Common myeloid progenitor, CD34-positive (primary cell): ENCODE results near the gene IFI44.

Experiments used
- CTCF ChIA-PET: fragments of 350-600 bp; sonication (Branson Sonifier 250); formaldehyde crosslinking; loops from one replicate; lab custom pipeline; 2021; ENCODE audit warnings: antibody characterized with exemption; lab: Charles Lee
- POLR2A ChIA-PET: fragments of 350-600 bp; sonication (Branson Sonifier 250); formaldehyde crosslinking; loops from one replicate; lab custom pipeline; 2021; ENCODE audit warnings: antibody characterized with exemption; lab: Charles Lee
- DNase-seq, 3 donors: peaks; one replicate each; pipeline versions ENCODE4 v3.0.0 to v3.0.0-alpha.2; 2013
- H3K27ac ChIP-seq, 2 experiments: 1 replicate in 1 of 2; 2 replicates in 1 of 2; pipeline ENCODE4 v1.7.0; 2013; ENCODE audit warnings: inconsistent platforms in 2 of 2, low read length in 2 of 2, mild to moderate bottlenecking in 2 of 2, low read depth in 1 of 2, moderate library complexity in 1 of 2; ENCODE audit not compliant: severe bottlenecking in 2 of 2, insufficient read depth in 1 of 2, poor library complexity in 1 of 2
- H3K27me3 ChIP-seq, 5 experiments: replicated peaks in 2 of 5; 1 replicate in 3 of 5; 2 replicates in 2 of 5; pipeline versions ENCODE4 v1.6.1 to v1.7.0; 2013; ENCODE audit warnings: low read length in 4 of 5, mild to moderate bottlenecking in 2 of 5, moderate library complexity in 2 of 5, inconsistent platforms in 1 of 5; ENCODE audit not compliant: insufficient read depth in 5 of 5, control insufficient read depth in 4 of 5
- H3K36me3 ChIP-seq, 4 experiments: 1 replicate in 2 of 4; 2 replicates in 2 of 4; pipeline versions ENCODE4 v1.6.1 to v1.7.0; 2013; ENCODE audit warnings: low read length in 3 of 4, control low read depth in 1 of 4, mild to moderate bottlenecking in 1 of 4; ENCODE audit not compliant: control insufficient read depth in 4 of 4, insufficient read depth in 4 of 4
- H3K4me1 ChIP-seq, 4 experiments: 1 replicate in 3 of 4; 2 replicates in 1 of 4; pipeline versions ENCODE4 v1.6.1 to v1.7.1; 2013; ENCODE audit warnings: low read length in 3 of 4, mild to moderate bottlenecking in 3 of 4, control low read depth in 1 of 4, inconsistent platforms in 1 of 4, moderate library complexity in 1 of 4; ENCODE audit not compliant: control insufficient read depth in 4 of 4, insufficient read depth in 4 of 4; ENCODE audit errors: control extremely low read depth in 1 of 4
- H3K4me3 ChIP-seq, 7 experiments: 1 replicate in 4 of 7; 2 replicates in 3 of 7; pipeline versions ENCODE4 v1.5.1 to v1.7.0; 2013; ENCODE audit warnings: mild to moderate bottlenecking in 7 of 7, low read length in 6 of 7, moderate library complexity in 6 of 7, inconsistent platforms in 2 of 7, low read depth in 2 of 7, control low read depth in 1 of 7; ENCODE audit not compliant: insufficient read depth in 4 of 7, control insufficient read depth in 1 of 7; ENCODE audit errors: extremely low read depth in 1 of 7
- H3K9me3 ChIP-seq, 5 experiments: 1 replicate in 4 of 5; 2 replicates in 1 of 5; pipeline versions ENCODE4 v1.6.1 to v1.7.1; 2013; ENCODE audit warnings: low read length in 4 of 5, mild to moderate bottlenecking in 2 of 5, inconsistent platforms in 1 of 5, low read depth in 1 of 5, moderate library complexity in 1 of 5; ENCODE audit not compliant: control insufficient read depth in 4 of 5, insufficient read depth in 2 of 5; ENCODE audit errors: control extremely low read depth in 1 of 5
- WGBS: methylation state at CpG from one replicate; pipeline ENCODE4 v1.1.5; 2013; ENCODE audit not compliant: insufficient coverage; 5-methylcytosine and 5-hydroxymethylcytosine counted together

The IFI44 gene

DNA sequence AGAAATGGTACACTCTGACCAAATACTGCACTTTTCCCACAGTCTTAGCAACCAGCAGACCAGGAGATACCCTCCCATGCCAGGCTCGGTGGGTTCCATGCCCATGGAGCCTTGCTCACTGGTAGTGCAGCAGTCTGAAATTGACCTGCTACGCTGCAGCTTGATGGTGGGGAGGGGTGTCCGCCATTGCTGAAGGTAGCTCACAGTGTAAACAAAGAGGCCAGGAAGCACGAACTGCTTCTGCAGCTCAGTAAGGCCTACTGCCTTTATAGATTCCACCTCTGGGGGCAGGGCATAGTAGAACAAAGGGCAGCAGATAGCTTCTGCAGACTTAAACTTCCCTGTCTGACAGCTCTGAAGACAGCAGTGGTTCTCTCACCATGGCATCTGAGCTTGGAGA lies 41.7 kb upstream of the IFI44 start:
- no peak overlapping the region for H3K4me3 ChIP-seq
- H3K36me3 ChIP-seq = no peaks in the 10 kb centered on the region
- H3K4me1 ChIP-seq = no peaks in the 10 kb centered on the region
- 82% methylated on average over 4 of the region's 4 CpGs for WGBS
- no peak overlapping the region for H3K27ac ChIP-seq
- H3K9me3 ChIP-seq = no peaks in the 10 kb centered on the region
- H3K27me3 ChIP-seq = no peaks in the 10 kb centered on the region
- ChIA-PET CTCF (interaction anchor here (0.6 to 6.9 kb wide), 18 partner anchors 9 to 651 kb away, joined by 3 to 67 read pairs (median 4); partner anchors contain the start of gene IFI44L), POLR2A (no interaction called here)
- no peak for DNase-seq

DNA sequence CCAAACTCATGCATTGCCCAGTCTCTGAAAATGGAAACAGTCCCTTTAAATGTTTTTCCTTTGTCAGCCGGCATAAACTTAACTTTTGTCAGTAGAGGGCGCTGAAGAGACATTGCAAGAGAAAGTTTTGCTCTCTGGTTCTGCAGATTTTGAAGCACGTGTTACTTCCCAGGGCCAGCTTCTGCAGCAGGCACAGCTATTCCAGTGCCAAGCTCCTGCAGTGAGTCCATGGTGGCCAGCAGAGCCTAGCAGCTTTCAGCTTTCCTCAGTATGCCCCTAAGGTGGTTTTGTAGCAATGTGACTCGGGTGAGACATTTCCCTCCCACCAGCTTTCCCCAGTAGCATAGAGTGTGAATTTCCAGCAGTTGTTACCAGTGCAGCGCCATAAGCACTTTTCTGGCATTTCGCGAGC lies 32.0 kb upstream of the IFI44 start:
- ChIA-PET CTCF (interaction anchor here (0.6 to 2.4 kb wide), 18 partner anchors 9 to 494 kb away, joined by 3 to 24 read pairs (median 4); partner anchors contain the start of gene IFI44), POLR2A (no interaction called here)
- Histone ChIP-seq H3K36me3 (no peaks in the 10 kb centered on the region), H3K27me3 (no peaks in the 10 kb centered on the region), H3K9me3 (no peaks in the 10 kb centered on the region), H3K4me3 (no peak overlapping the region), H3K4me1 (peaks cover 0 to 17% (median 7%) of the 10 kb centered on the region in 4 experiments), H3K27ac (no peak overlapping the region)
- WGBS = 7% methylated on average over 3 of the region's 7 CpGs
- DNase-seq = peak; percentile 84 to 92 (median 88)

GRCh38 chr1:78619032-78619431 lies 30.6 kb upstream of the IFI44 start:
- peak in 1 of 3 donors; percentile 24 for DNase-seq
- WGBS = 50% methylated on average over 2 of the region's 3 CpGs
- Histone ChIP-seq H3K27ac (no peak overlapping the region), H3K9me3 (no peaks in the 10 kb centered on the region), H3K36me3 (no peaks in the 10 kb centered on the region), H3K27me3 (no peaks in the 10 kb centered on the region), H3K4me1 (peaks cover 0 to 17% (median 7%) of the 10 kb centered on the region in 4 experiments), H3K4me3 (no peak overlapping the region)
- CTCF ChIA-PET = interaction anchor here (0.8 to 2.4 kb wide), 4 partner anchors 49 to 59 kb away, joined by 3 to 12 read pairs (median 7); no protein-coding TSS in a partner anchor
- POLR2A ChIA-PET = no interaction called here

- H3K27ac ChIP-seq = no peak overlapping the region
- H3K9me3 ChIP-seq = no peaks in the 10 kb centered on the region
- peaks cover 0 to 17% (median 7%) of the 10 kb centered on the region in 4 experiments for H3K4me1 ChIP-seq
- H3K4me3 ChIP-seq = peak overlapping the region in 3 of 7 experiments; percentile 61 to 82 (median 82)
- DNase-seq = peak in 1 of 3 donors; percentile 19
- ChIA-PET POLR2A (no interaction called here), CTCF (interaction anchor here (0.8 to 2.4 kb wide), 10 partner anchors 8 to 58 kb away, joined by 3 to 12 read pairs (median 6); no protein-coding TSS in a partner anchor)
- H3K27me3 ChIP-seq = no peaks in the 10 kb centered on the region
- 84% methylated on average over 4 of the region's 4 CpGs for WGBS
- H3K36me3 ChIP-seq = no peaks in the 10 kb centered on the region
Observed at GRCh38 chr1:78619446-78619802, 30.2 kb upstream of the IFI44 start.

- H3K9me3 ChIP-seq = no peaks in the 10 kb centered on the region
- peaks cover 0 to 17% (median 7%) of the 10 kb centered on the region in 4 experiments for H3K4me1 ChIP-seq
- H3K36me3 ChIP-seq = no peaks in the 10 kb centered on the region
- ChIA-PET POLR2A (no interaction called here), CTCF (interaction anchor here (1.0 to 2.4 kb wide), 12 partner anchors 9 to 59 kb away, joined by 3 to 12 read pairs (median 6); partner anchors contain the start of gene IFI44)
- DNase-seq = peak; percentile 50 to 64 (median 61)
- peak within 1 kb of the TSS; percentile 47 to 67 for H3K27ac ChIP-seq
- WGBS = 20% methylated on average over 1 of the region's 9 CpGs
- H3K4me3 ChIP-seq = peak within 1 kb of the TSS in 6 of 7 experiments; percentile 16 to 82 (median 63)
- H3K27me3 ChIP-seq = no peaks in the 10 kb centered on the region
Observed at GRCh38 chr1:78619803-78620579, 29.6 kb upstream of the IFI44 start, which contains the start of gene IFI44L. TSS of gene IFI44L (plus strand) at chr1:78620448. CDS start at chr1:78627916, 7,468 bp downstream.

- ChIA-PET CTCF (interaction anchor here (1.1 to 2.4 kb wide), 11 partner anchors 10 to 59 kb away, joined by 3 to 12 read pairs (median 6); partner anchors contain the start of gene IFI44), POLR2A (no interaction called here)
- WGBS = no CpG with 5 or more reads among the region's 1 CpG
- peak overlapping the region; percentile 47 to 67 for H3K27ac ChIP-seq
- no peaks in the 10 kb centered on the region for H3K27me3 ChIP-seq
- peaks cover 0 to 17% (median 7%) of the 10 kb centered on the region in 4 experiments for H3K4me1 ChIP-seq
- DNase-seq = no peak
- H3K4me3 ChIP-seq = peak overlapping the region in 6 of 7 experiments; percentile 16 to 82 (median 63)
- H3K9me3 ChIP-seq = no peaks in the 10 kb centered on the region
- no peaks in the 10 kb centered on the region for H3K36me3 ChIP-seq
Observed at GRCh38 chr1:78620666-78621065, 29.0 kb upstream of the IFI44 start.
